ES-I3 (cell line): Measurements from ENCODE around the gene LHPP.

Experiments used
- H3K36me3 ChIP-seq: 2 replicates; pipeline ENCODE4 v1.6.1; 2013; ENCODE audit warnings: mild to moderate bottlenecking, low read length, control low read depth, moderate library complexity; ENCODE audit not compliant: insufficient read depth
- H3K4me1 ChIP-seq: 2 replicates; pipeline ENCODE4 v1.6.1; 2013; ENCODE audit warnings: mild to moderate bottlenecking, control low read depth, low read length; ENCODE audit not compliant: insufficient read depth
- H3K9ac ChIP-seq: 2 replicates; pipeline ENCODE4 v1.6.1; 2013; ENCODE audit warnings: low read depth, mild to moderate bottlenecking, low read length, moderate library complexity
- H3K9me3 ChIP-seq: 2 replicates; pipeline ENCODE4 v1.6.1; 2013; ENCODE audit warnings: mild to moderate bottlenecking, low read length, moderate library complexity; ENCODE audit not compliant: control insufficient read depth, insufficient read depth

Gene LHPP

DNA sequence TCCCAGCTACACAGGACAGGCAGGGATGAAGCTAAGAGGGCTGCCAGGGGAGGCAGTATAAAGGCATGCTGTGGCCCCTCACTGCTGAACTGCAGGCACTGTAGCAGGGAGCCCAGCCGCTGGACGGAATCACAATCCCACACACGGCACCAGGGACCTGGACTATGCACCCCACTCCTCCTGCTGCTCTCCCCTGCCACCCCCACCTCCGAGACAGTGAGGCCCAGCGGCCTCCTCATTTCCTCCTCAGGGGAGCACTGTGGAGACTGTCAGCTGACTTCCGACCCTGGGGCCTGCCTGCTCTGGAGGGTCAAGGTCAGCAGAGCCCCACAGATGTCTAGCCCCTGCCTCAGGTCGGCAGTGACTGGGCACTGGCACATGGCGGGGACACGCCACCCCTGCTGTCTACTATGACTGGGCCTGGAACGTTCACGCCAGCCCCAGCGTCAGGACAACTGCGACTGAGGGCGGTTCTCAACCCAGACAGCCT is 189.8 kb downstream of the LHPP start:
- no peaks in the 10 kb centered on the region for H3K36me3 ChIP-seq
- peaks cover 31% of the 10 kb centered on the region for H3K4me1 ChIP-seq
- no peaks in the 10 kb centered on the region for H3K9me3 ChIP-seq
- no peak overlapping the region for H3K9ac ChIP-seq

DNA sequence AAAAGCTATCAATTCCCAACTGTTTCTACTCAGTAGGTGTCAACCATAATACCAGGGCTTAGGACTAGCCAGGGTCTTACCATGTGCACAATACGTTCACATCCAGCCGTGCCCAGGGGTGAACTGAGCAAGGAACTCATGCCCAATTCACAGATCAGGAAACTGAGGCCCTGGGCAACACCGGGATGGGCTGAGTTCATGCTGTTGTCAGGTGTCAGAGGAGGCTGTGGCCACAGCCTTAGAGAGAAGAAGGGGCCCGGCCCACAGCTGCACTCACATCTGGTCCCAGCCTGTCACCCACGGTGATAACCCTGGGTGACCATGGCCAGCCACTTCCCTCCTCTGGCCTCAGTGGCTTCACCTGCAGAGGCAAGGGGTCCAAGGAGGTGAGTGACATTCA is 190.6 kb downstream of the LHPP start:
- Histone ChIP-seq H3K9me3 (no peaks in the 10 kb centered on the region), H3K9ac (no peak overlapping the region), H3K4me1 (peaks cover 31% of the 10 kb centered on the region), H3K36me3 (no peaks in the 10 kb centered on the region)

DNA sequence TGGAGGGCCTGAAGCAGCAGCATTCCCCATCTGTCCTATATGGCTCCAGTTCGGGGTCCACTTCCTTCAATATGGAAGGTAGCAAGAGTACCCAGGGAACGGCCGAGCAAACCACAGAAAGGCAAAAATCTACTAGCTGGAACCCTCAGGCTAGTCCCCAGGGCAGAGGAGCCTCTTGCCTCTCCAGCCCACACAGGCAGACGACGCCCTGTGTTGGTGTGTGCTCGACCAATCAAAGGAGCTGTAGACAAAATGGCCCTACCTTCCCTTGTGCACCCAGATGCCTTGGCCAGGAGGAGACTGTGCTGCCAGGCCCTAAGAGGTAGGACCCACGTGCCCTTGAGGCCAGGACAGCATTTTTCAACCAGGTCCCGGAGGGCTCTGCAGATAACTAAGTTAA is 191.1 kb downstream of the LHPP start:
- no peaks in the 10 kb centered on the region for H3K9me3 ChIP-seq
- peaks cover 29% of the 10 kb centered on the region for H3K4me1 ChIP-seq
- no peaks in the 10 kb centered on the region for H3K36me3 ChIP-seq
- no peak overlapping the region for H3K9ac ChIP-seq

DNA sequence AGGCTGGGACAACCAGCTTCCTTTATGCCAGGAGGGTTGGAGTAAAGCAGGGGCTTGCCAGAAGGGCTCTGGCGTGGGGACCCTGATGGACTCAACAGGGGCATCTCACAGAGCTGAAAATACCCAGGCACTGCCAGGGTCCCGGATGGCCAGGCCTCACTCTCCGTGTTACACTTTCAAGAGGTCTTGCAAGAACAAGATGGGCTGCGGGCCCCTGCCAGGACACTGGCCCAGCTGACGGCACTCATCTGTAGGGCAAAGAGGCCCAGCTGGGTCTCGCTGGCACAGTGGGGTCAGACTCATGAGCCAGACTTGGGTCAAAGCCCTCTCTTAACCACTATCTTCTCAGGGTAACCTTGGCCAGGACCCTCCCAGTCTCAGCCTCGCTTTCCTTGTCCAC is 191.7 kb downstream of the LHPP start:
- no peaks in the 10 kb centered on the region for H3K36me3 ChIP-seq
- peaks cover 23% of the 10 kb centered on the region for H3K4me1 ChIP-seq
- no peak overlapping the region for H3K9ac ChIP-seq
- H3K9me3 ChIP-seq: no peaks in the 10 kb centered on the region

DNA sequence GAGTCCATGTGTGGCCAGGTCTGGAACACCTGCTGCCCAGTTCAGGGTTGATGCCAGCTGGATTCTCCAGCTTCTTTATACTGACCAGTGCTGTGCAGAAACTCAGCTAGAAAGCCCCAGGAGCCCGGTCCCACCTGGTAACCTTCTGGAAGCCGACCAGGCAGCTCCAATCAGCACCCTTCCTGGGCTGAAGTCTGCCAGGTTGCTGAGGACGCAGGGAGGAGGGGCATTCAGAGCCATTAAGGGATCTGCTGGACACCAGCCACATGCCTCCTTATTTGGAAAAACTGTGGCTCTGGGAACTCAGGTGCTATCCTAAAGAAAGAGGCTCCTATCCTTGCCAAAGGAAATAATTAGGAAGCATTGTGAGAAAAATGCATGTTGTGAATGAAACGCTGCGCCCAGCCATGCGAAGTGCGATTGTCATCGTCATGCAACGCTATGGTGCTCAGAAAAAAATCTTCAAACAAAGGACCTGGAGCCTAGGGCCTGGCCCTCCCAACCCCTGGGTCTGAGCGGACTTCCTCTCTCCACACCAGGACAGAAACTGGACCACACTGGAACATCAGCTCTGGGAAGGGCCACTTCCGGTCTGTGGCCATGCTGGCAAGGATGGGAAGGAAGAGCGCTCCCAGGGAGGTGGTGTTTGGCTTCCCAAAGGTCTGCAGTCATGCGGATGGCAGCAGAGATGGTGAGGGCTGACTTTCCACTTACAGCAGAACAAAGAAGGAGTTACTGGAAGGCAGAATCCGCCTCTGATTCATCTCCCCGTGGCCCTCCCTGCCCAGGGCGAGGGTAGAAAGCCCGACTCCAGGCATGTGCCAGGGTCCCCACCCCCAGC is 192.4 kb downstream of the LHPP start:
- Histone ChIP-seq H3K4me1 (peaks cover 22% of the 10 kb centered on the region), H3K9ac (no peak overlapping the region), H3K36me3 (no peaks in the 10 kb centered on the region), H3K9me3 (no peaks in the 10 kb centered on the region)

DNA sequence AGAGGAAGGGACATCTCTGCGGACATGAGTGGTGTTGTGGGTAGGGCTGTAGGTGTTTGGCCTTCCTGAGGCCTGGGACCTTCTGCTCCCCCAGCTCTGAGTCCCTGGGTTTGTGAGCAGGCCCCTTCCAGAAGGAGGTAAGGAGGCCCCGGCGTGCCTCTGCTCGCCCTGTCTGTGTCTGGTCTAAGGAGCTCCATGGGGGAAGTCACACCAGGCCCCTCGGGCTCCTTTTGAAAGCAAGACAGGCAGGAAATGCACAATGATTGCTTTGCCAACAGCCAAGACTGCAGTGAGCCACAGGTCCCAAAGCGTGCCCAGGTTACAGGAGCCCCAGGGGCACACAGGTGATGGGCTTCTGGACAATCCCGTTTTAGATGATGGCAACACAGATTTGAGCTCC is 193.1 kb downstream of the LHPP start:
- Histone ChIP-seq H3K9me3 (no peaks in the 10 kb centered on the region), H3K4me1 (peaks cover 22% of the 10 kb centered on the region), H3K9ac (no peak overlapping the region), H3K36me3 (no peaks in the 10 kb centered on the region)

DNA sequence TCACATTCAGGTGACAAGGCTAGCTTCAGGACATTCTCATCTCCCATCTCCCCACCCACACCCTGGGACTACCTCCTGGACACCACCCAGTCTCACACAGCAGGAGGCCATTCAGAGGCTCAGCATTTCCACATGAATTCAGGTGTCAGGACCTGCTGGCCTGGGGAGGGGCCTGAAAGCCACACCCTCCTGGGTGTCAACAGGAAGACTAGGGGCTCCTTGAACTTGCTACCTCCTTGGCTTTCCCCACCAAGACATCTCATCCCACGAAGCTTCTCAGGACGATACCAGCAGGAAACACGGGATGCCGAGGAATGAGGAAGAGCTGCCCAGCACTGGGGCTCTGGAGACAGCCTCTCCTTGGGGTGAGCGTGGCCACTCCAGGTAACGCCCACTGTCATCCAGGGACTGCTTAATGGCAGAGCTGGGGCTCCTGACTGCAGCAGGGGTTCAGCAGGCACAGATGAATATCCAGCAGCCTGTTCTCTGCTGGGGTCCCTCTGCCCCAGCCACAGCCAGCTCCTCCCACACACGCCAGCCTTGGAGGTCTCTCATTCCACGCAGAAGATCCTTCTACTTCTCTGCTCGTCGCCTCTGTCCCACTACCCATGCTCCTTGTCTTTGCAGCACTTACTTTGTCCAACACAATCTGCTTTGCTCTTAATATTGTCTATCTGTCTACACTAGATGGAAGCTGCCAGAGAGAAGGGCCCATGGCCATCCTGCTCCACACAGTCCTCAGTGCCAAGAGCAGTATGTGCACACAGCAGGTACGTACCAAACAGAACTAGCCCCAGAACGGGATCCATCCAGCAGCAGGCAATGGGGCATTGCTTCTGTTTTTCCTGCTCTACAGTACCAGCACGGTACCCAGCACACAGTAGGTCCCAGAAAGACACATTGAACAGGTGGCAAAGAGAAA is 193.8 kb downstream of the LHPP start:
- Histone ChIP-seq H3K9ac (no peak overlapping the region), H3K4me1 (peaks cover 18% of the 10 kb centered on the region), H3K9me3 (no peaks in the 10 kb centered on the region), H3K36me3 (no peaks in the 10 kb centered on the region)

DNA sequence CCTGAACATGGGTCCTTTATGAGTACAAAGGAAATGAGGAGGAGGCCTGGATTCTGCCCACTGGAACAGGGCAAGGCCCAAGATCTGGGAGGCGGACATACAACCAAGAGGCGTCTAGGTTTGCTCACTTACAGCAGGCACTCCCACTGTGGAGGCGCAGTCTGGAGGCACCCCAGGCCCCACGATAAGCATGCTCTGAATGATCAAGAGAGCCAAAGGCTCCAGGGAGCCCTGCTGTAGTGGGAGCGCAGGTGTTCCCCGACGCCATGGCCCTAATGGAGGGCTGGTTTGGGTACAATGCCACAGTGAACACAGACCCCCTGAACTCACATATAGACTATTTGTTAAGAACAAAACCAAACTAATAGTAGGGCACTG is 194.5 kb downstream of the LHPP start:
- peaks cover 11% of the 10 kb centered on the region; the same call in 1 of the 2 replicates for H3K4me1 ChIP-seq

DNA sequence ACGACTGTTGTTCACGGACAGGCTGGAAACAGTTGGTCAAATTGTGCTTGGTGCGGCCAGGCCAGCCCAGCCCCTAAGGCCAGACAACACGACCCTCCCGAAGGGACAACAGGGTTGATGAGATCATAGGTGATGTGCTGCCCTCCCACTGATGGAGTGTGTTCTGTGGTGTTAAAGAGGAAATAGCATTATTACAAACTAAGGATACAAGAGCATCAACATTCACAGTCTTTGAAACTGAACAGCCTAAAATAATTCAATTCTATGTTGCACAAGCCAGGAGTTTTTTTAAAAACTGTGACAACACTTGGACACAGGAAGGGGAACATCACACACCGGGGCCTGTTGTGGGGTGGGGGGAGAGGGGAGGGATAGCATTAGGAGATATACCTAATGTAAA is 194.9 kb downstream of the LHPP start:
- peaks cover 7% of the 10 kb centered on the region; the same call in 1 of the 2 replicates for H3K4me1 ChIP-seq
- no peaks in the 10 kb centered on the region for H3K36me3 ChIP-seq
- H3K9me3 ChIP-seq: no peaks in the 10 kb centered on the region
- no peak overlapping the region for H3K9ac ChIP-seq

More for the DNA sequence above, 194.5 kb downstream of the LHPP start:
- H3K9me3 ChIP-seq: no peaks in the 10 kb centered on the region
- H3K9ac ChIP-seq: no peak overlapping the region
- no peaks in the 10 kb centered on the region for H3K36me3 ChIP-seq

DNA sequence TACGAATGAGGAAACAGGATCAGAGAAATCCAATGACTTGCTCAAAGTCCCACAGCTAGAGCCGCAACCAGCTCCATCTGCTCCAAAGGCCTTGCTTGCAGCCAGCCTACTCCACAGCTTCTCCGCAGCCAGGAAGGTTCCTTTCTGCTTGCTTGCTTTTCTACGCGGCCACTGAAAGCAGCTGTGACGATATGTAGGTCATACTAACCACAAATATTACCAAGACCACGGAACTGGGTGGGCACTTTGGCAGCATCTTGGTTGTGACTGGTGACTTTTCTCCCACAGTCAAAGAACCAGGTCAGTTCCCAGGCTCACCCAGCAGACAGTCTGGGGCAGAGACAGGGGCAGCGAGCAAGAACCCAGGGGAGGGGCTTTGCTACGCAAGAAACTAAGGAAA is 196.2 kb downstream of the LHPP start:
- H3K9me3 ChIP-seq: no peaks in the 10 kb centered on the region
- no peaks in the 10 kb centered on the region for H3K36me3 ChIP-seq
- no peak overlapping the region for H3K9ac ChIP-seq
- peaks cover 7% of the 10 kb centered on the region; the same call in 1 of the 2 replicates for H3K4me1 ChIP-seq

DNA sequence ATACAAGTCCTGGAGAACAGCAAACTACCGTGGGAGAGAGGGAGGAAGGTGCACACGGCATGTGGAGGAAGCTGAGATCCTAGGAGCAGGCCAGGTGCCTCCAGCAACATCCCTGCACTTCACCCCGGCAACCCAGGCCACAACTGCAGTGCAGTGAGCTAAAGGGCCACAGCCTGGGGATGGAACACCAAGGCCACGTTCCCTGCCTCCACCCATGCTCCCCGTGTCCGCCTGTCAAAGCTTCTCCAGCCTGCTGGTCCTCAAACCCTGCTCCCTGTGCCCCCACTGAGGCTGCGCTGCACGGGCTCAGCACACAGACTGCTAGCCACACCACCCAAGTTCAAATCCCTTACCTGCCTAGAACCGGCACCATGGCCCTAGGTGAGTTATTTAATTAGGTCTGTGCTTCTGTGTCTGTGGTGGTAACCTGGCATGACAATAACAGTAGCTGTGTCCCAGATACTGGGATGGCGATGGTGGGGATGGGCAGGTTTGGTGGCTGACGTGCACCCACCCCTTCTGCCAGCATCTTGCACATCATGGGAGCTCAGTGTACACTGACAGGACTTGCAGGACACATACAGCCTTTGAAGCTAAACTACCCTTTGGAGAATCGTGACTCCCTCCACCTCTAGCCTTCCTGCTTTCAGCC is 197.1 kb downstream of the LHPP start:
- H3K9me3 ChIP-seq: no peaks in the 10 kb centered on the region
- no peak overlapping the region for H3K9ac ChIP-seq
- peaks cover 7% of the 10 kb centered on the region; the same call in 1 of the 2 replicates for H3K4me1 ChIP-seq
- H3K36me3 ChIP-seq: no peaks in the 10 kb centered on the region

DNA sequence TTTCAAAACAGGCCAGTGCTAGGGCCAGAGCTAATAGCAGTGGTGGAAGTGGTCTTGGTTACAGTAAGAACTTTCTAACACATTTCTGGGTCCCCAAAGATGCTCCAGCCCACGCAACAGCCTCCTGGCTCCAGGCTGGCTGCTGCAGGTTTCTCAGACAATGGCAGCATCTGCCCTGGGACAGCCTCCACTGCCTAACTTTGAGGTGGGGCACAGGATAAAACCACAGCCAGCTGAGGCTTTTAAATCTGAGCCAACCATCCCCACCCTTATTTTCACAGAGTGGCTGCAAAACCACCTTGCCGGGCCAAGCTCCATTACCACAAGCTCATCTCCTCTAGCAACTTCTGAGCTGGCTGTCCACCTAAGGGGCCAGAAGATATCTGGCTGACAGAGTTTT is 197.8 kb downstream of the LHPP start:
- H3K9me3 ChIP-seq: no peaks in the 10 kb centered on the region
- no peaks in the 10 kb centered on the region for H3K36me3 ChIP-seq
- H3K4me1 ChIP-seq: peaks cover 7% of the 10 kb centered on the region; the same call in 1 of the 2 replicates
- no peak overlapping the region for H3K9ac ChIP-seq

DNA sequence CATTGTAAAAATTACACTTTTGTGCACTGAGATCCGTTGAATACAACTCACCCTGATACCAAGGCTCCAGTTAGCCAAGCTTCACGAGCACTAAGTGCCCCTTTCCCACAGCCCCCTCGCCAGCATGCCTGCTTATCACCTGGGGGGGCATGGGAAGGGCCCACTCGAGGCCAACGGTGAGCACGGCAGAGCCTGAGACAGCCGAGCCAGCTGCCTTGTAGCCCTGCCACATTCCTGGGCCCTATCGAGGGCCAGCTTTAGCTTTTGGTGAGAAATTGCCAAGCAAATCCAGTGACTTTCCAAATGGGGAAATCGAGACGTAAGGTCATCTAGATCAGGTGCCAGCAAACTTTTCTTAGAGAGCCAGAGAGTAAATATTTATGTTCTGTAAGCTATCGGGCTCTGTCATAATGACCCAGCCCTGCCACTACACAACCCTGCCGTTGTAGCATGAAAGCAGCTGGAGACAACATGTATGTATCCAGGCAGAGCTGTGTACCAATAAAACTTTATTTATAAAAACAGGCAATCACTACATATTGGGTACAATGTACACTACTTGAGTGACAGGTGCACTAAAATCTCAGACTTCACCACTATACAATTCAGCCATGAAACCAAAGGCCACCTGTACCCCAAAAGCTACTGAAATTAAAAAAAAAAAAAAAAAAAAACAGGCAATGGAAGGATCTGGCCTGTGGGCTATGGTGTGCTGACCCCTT is 198.9 kb downstream of the LHPP start:
- no peaks in the 10 kb centered on the region for H3K36me3 ChIP-seq
- H3K9ac ChIP-seq: no peak overlapping the region
- no peaks in the 10 kb centered on the region for H3K4me1 ChIP-seq
- H3K9me3 ChIP-seq: no peaks in the 10 kb centered on the region
